GM21529 (cell line): ENCODE measurements around the gene PROCR.
"Not testable (repeated sequence)": the region's sequence is repeated elsewhere in the genome, so short reads cannot be mapped to it uniquely, and the experiment has no call there.

Source experiments
- ATAC-seq: cut with Tn5 transposase; IDR thresholded peaks from one replicate; pipeline ENCODE4 v1.9.1; 2021; ENCODE audit not compliant: unreplicated experiment

PROCR gene

GRCh38 chr20:35171753-35172433, at the start of gene PROCR:
Gene PROCR (plus strand): TSS chr20:35172072. CDS start chr20:35172155, 83 bp downstream.
- ATAC-seq, result no peak

- no peak for ATAC-seq
Measured at GRCh38 chr20:35122756-35123405, 49.0 kb upstream of the PROCR start.

- no peak for ATAC-seq
Measured at GRCh38 chr20:35125753-35126152, 46.1 kb upstream of the PROCR start.

GRCh38 chr20:35129647-35130069, 42.2 kb upstream of the PROCR start:
- no peak for ATAC-seq

- no peak for ATAC-seq
Measured at GRCh38 chr20:35131934-35132333, 39.9 kb upstream of the PROCR start.

- no peak for ATAC-seq
Measured at GRCh38 chr20:35133031-35133430, 38.8 kb upstream of the PROCR start.

- no peak for ATAC-seq
Measured at GRCh38 chr20:35133735-35134134, 38.1 kb upstream of the PROCR start.

- no peak for ATAC-seq
Measured at GRCh38 chr20:35134472-35134871, 37.4 kb upstream of the PROCR start.

- no peak for ATAC-seq
Measured at GRCh38 chr20:35134880-35135279, 37.0 kb upstream of the PROCR start.

GRCh38 chr20:35135867-35136586, 35.8 kb upstream of the PROCR start:
- ATAC-seq, result no peak

GRCh38 chr20:35144694-35145093, 27.2 kb upstream of the PROCR start:
- no peak for ATAC-seq

GRCh38 chr20:35145141-35145564, 26.7 kb upstream of the PROCR start:
- ATAC-seq, result no peak

GRCh38 chr20:35146299-35146919, 25.5 kb upstream of the PROCR start:
- ATAC-seq, result no peak

GRCh38 chr20:35146920-35147574, 24.8 kb upstream of the PROCR start, which contains the start of gene EDEM2:
Gene EDEM2 (minus strand): TSS chr20:35147336. CDS start chr20:35147258, 78 bp downstream.
- peak; percentile 70 for ATAC-seq

GRCh38 chr20:35147575-35148071, 24.2 kb upstream of the PROCR start:
- ATAC-seq, result peak; percentile 14

GRCh38 chr20:35150846-35151579, 20.9 kb upstream of the PROCR start:
- ATAC-seq, result no peak

- ATAC-seq, result no peak
Measured at GRCh38 chr20:35151736-35152135, 20.1 kb upstream of the PROCR start.

- ATAC-seq, result no peak
Measured at GRCh38 chr20:35155936-35156335, 15.9 kb upstream of the PROCR start.

- ATAC-seq, result no peak
Measured at GRCh38 chr20:35156978-35157377, 14.9 kb upstream of the PROCR start.

GRCh38 chr20:35160341-35160740, 11.5 kb upstream of the PROCR start:
- not testable (repeated sequence) for ATAC-seq
